Measurements from ENCODE around the gene LEF1. TPM values are rescaled to one million over a fixed set of nuclear protein-coding genes. Genes with fewer than 3 reads are reported as not detected.
"Not testable (repeated sequence)": the region's sequence is repeated elsewhere in the genome, so short reads cannot be mapped to it uniquely, and the experiment has no call there.

LEF1 gene
- polyA plus RNA-seq, 1 experiment: 2.7 TPM

- ChIA-PET CTCF (interaction anchor here (0.6 to 1.7 kb wide), 3 partner anchors 22 to 243 kb away, joined by 3 to 5 read pairs (median 5); no protein-coding TSS in a partner anchor), POLR2A (no interaction called here)
- no peaks in the 10 kb centered on the region for H3K36me3 ChIP-seq (ENCODE audit: control insufficient read depth, insufficient read depth, low read length)
- H3K27me3 ChIP-seq (ENCODE audit: control insufficient read depth, insufficient read depth, low read length): no peaks in the 10 kb centered on the region
- DNase-seq (ENCODE audit: low read depth): no peak
- TF ChIP-seq CTCF (IDR thresholded peaks at IDR 0.05; ENCODE audit: insufficient read depth, low read depth, low read length): no peak
- no peak overlapping the region for H3K4me3 ChIP-seq (ENCODE audit: low read depth, low read length)
These were observed 112.9 kb downstream of the LEF1 start for GRCh38 chr4:108055787-108056186.

DNA sequence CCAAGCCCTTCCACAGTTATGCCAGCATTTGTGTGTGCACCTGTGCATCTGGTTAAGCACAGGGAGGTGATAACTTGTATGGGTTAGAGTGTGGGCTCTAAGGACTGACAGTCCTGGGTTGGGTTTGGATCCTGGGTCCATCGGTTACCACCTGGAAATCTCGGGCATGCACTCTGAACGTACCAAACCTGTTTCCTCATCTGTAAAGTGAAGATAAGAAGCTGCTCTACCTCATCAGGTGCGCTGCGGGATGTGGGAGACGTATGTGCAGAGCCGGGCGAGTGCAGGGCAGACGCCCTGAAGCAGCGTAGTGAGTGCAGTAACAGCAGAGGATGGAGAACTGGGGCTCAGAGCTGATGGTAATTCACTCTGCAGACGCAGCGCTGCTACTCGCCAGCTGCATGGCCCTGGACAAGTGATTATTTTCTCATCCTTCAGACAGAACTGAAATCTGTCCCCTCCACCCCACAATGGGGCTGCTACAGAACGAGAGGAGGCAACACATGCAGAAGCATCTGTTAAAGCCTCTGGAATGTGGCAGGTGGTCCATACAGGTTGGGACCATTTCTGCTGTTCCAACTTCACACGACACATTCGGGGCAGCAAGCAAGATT is 114.6 kb downstream of the LEF1 start:
- CTCF ChIA-PET: interaction anchor here (0.7 to 2.5 kb wide), 2 partner anchors 11 to 518 kb away, joined by 3 to 6 read pairs; no protein-coding TSS in a partner anchor
- Histone ChIP-seq H3K4me3 (ENCODE audit: low read depth, low read length) (no peak overlapping the region), H3K36me3 (ENCODE audit: control insufficient read depth, insufficient read depth, low read length) (no peaks in the 10 kb centered on the region), H3K27me3 (ENCODE audit: control insufficient read depth, insufficient read depth, low read length) (no peaks in the 10 kb centered on the region)
- no peak for TF ChIP-seq CTCF (IDR thresholded peaks at IDR 0.05; ENCODE audit: insufficient read depth, low read depth, low read length)
- POLR2A ChIA-PET: no interaction called here
- DNase-seq (ENCODE audit: low read depth): no peak

DNA sequence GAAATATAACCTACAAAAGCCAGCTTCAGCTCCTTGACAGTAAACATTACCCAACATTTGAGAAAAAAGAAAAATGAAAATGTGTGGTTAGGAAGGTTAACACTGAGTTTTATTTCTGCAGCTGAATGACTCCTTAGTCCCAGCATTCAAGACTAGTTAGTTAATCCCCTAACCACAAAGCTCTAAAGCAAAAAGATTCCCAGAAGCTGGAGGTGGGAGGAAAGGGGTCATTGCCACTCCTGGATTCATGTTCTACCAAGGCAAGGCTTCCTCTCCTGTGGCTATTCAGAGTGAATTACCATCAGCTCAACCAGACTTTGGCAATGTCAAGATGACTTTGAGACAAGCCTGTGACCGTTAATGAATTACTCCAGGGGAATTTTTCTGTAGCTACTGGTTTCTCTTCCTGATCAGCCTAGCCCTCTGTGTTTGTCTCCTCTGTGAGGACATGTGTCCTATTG is 115.5 kb downstream of the LEF1 start:
- no peak overlapping the region for H3K4me3 ChIP-seq (ENCODE audit: low read depth, low read length)
- no peak for DNase-seq (ENCODE audit: low read depth)
- H3K36me3 ChIP-seq (ENCODE audit: control insufficient read depth, insufficient read depth, low read length): no peaks in the 10 kb centered on the region
- ChIA-PET CTCF (interaction anchor here (1.1 to 2.5 kb wide), 3 partner anchors 10 to 459 kb away, joined by 3 to 6 read pairs (median 3); no protein-coding TSS in a partner anchor), POLR2A (no interaction called here)
- TF ChIP-seq CTCF (IDR thresholded peaks at IDR 0.05; ENCODE audit: insufficient read depth, low read depth, low read length): no peak
- no peaks in the 10 kb centered on the region for H3K27me3 ChIP-seq (ENCODE audit: control insufficient read depth, insufficient read depth, low read length)

DNA sequence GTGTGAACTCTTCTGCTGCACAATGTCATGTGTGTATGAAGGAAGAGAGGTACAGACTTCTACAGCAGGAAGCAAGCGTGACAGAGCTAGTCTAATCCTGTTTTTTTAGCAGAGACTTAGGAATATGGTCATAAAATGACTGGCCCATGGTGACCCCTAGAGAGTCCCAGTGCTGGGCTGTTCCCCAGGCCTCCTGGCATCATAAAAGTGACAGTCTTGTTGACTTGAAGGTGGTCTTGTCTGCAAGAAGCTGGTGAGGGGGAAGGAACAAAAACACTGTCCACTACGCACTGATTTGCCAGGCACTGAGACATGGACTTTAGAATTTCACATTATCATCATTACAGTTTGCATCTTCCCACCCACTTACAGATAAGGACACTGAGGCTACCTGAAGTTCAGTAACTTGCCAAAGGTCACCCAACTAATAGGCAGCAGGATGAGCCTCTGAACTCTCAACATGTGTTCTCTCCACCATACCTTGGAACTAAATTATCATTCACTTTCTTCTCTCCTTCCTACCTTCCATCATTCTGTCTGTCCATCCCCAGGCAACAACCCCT is 116.1 kb downstream of the LEF1 start:
- ChIA-PET CTCF (interaction anchor here (1.1 to 1.2 kb wide), 2 partner anchors 34 to 460 kb away, joined by 3 read pairs; no protein-coding TSS in a partner anchor), POLR2A (no interaction called here)
- H3K36me3 ChIP-seq (ENCODE audit: control insufficient read depth, insufficient read depth, low read length): no peaks in the 10 kb centered on the region
- H3K27me3 ChIP-seq (ENCODE audit: control insufficient read depth, insufficient read depth, low read length): no peaks in the 10 kb centered on the region
- H3K4me3 ChIP-seq (ENCODE audit: low read depth, low read length): no peak overlapping the region
- no peak for TF ChIP-seq CTCF (IDR thresholded peaks at IDR 0.05; ENCODE audit: insufficient read depth, low read depth, low read length)
- no peak for DNase-seq (ENCODE audit: low read depth)

- no peak for DNase-seq (ENCODE audit: low read depth)
These were observed 117.4 kb downstream of the LEF1 start for GRCh38 chr4:108051343-108051742.

GRCh38 chr4:108050166-108051111 is 118.3 kb downstream of the LEF1 start:
- H3K27me3 ChIP-seq (ENCODE audit: control insufficient read depth, insufficient read depth, low read length); POLR2A ChIA-PET; DNase-seq (ENCODE audit: low read depth); H3K4me3 ChIP-seq (ENCODE audit: low read depth, low read length); H3K36me3 ChIP-seq (ENCODE audit: control insufficient read depth, insufficient read depth, low read length); CTCF ChIA-PET: not testable (repeated sequence)

More at GRCh38 chr4:108051343-108051742, 117.4 kb downstream of the LEF1 start:
- POLR2A ChIA-PET: no interaction called here
- Histone ChIP-seq H3K27me3 (ENCODE audit: control insufficient read depth, insufficient read depth, low read length) (no peaks in the 10 kb centered on the region), H3K36me3 (ENCODE audit: control insufficient read depth, insufficient read depth, low read length) (no peaks in the 10 kb centered on the region), H3K4me3 (ENCODE audit: low read depth, low read length) (no peak overlapping the region)
- CTCF ChIA-PET: no interaction called here
- no peak for TF ChIP-seq CTCF (IDR thresholded peaks at IDR 0.05; ENCODE audit: insufficient read depth, low read depth, low read length)

All from BJ (cell line).